Measurements from ENCODE around the gene ZGRF1.

The ZGRF1 gene

DNA sequence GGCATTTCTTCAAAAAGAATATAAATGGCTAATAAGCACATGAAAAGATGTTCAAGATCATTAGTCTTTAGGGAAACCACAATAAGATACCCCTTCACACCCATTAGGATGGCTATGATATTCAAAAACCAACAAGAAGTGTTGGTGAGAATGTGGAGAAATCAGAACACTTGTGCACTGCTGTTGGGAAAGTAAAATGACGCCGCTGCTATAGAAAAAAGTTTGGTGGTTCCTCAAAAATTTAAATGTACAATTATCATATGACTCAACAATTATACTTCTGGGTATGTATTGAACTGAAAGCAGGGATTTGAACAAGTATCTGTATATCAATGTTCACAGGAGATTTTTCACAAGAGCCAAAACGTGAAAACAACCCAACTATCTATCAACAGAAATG lies 91.4 kb downstream of the ZGRF1 start:
- H3K36me3 ChIP-seq = no peaks in the 10 kb centered on the region; the same call in 1 of the 2 replicates
- DNase-seq = no peak
- H3K4me3 ChIP-seq (ENCODE audit: low read depth, low read length) = no peak overlapping the region
- no peak overlapping the region for H3K27ac ChIP-seq
- no peak for TF ChIP-seq CTCF (IDR thresholded peaks at IDR 0.05; ENCODE audit: low read depth, low read length)
- no peaks in the 10 kb centered on the region for H3K9me3 ChIP-seq (ENCODE audit: severe bottlenecking)
- no peaks in the 10 kb centered on the region for H3K27me3 ChIP-seq (ENCODE audit: insufficient read depth, low read depth, severe bottlenecking)

DNA sequence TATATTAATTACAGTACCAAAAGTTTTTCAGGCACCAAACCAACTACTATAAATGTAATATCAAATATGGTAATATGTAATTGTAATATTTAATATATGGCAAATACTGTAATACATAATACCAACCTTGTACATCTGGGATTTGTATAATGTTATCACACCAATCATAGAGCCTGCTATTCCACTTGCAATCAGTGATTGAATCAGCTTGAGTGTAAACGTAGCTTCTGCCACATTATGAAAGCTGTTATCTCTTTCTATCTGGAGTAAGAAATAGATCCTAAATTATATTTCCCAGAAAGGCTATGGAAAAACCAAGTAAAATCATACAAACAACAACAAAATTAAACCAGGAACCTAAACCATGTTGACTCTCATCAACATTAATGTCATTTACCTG lies 96.0 kb downstream of the ZGRF1 start:
- TF ChIP-seq CTCF (IDR thresholded peaks at IDR 0.05; ENCODE audit: low read depth, low read length) = no peak
- no peaks in the 10 kb centered on the region for H3K9me3 ChIP-seq (ENCODE audit: severe bottlenecking)
- H3K36me3 ChIP-seq = no peaks in the 10 kb centered on the region
- no peak overlapping the region for H3K4me3 ChIP-seq (ENCODE audit: low read depth, low read length)
- no peaks in the 10 kb centered on the region for H3K27me3 ChIP-seq (ENCODE audit: insufficient read depth, low read depth, severe bottlenecking)
- H3K27ac ChIP-seq = no peak overlapping the region
- no peak for DNase-seq

DNA sequence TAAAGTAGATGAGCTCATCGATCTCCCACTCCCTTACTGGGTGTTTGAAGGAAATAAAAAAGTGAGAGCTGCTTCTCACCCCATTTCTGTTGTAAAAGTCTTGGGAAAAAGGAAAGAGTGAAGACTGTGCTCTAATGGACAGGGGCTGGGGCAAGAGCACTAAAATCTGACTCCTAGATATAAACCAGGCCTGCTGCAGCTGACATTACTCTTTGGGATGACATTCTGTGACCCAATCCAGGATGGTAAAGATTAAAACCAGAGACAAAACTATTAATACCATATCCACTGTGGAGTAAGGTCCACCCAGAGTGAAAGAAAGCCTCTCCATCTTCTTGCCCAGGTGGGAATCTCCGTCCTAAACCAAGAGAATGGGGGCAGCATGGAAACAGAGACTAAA lies 100.6 kb downstream of the ZGRF1 start:
- H3K27ac ChIP-seq = no peak overlapping the region
- H3K4me3 ChIP-seq (ENCODE audit: low read depth, low read length) = no peak overlapping the region
- no peak for TF ChIP-seq CTCF (IDR thresholded peaks at IDR 0.05; ENCODE audit: low read depth, low read length)
- H3K27me3 ChIP-seq (ENCODE audit: insufficient read depth, low read depth, severe bottlenecking) = no peaks in the 10 kb centered on the region
- H3K9me3 ChIP-seq (ENCODE audit: severe bottlenecking) = no peaks in the 10 kb centered on the region
- no peak for DNase-seq
- H3K36me3 ChIP-seq = no peaks in the 10 kb centered on the region

- DNase-seq = no peak
These were observed 104.4 kb downstream of the ZGRF1 start for GRCh38 chr4:112532267-112532666.

GRCh38 chr4:112531146-112531545 lies 105.6 kb downstream of the ZGRF1 start:
- Histone ChIP-seq H3K27ac (no peak overlapping the region), H3K4me3 (ENCODE audit: low read depth, low read length) (no peak overlapping the region), H3K9me3 (ENCODE audit: severe bottlenecking) (no peaks in the 10 kb centered on the region), H3K36me3 (no peaks in the 10 kb centered on the region), H3K27me3 (ENCODE audit: insufficient read depth, low read depth, severe bottlenecking) (peaks cover 5% of the 10 kb centered on the region)
- DNase-seq = no peak
- TF ChIP-seq CTCF (IDR thresholded peaks at IDR 0.05; ENCODE audit: low read depth, low read length) = no peak

More at GRCh38 chr4:112532267-112532666, 104.4 kb downstream of the ZGRF1 start:
- Histone ChIP-seq H3K36me3 (no peaks in the 10 kb centered on the region), H3K27me3 (ENCODE audit: insufficient read depth, low read depth, severe bottlenecking) (no peaks in the 10 kb centered on the region), H3K27ac (no peak overlapping the region), H3K9me3 (ENCODE audit: severe bottlenecking) (no peaks in the 10 kb centered on the region), H3K4me3 (ENCODE audit: low read depth, low read length) (no peak overlapping the region)
- no peak for TF ChIP-seq CTCF (IDR thresholded peaks at IDR 0.05; ENCODE audit: low read depth, low read length)

DNA sequence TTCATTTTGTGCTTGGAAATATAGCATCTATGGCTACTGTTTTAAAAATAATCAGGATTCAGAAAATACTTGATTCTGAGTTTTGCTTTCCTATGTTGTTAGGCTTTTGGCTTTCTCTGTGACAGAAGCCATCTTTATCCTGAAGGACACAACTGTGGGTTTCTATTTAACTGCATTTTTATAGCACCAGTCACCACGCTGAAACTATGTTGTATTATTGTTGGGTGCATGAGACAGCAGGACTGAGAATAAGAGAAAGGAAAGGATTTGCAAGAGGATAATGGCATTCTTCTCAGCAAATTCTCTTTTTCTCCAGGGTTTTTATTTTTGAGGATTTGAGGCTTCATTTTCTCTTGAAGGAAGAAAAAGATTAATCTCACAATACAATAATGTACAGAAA lies 110.6 kb downstream of the ZGRF1 start:
- H3K27me3 ChIP-seq (ENCODE audit: insufficient read depth, low read depth, severe bottlenecking) = peaks cover 46% of the 10 kb centered on the region

More for the DNA sequence above, 110.6 kb downstream of the ZGRF1 start:
- no peak for TF ChIP-seq CTCF (IDR thresholded peaks at IDR 0.05; ENCODE audit: low read depth, low read length)
- DNase-seq = no peak
- Histone ChIP-seq H3K36me3 (no peaks in the 10 kb centered on the region), H3K9me3 (ENCODE audit: severe bottlenecking) (peaks cover 5% of the 10 kb centered on the region), H3K27ac (no peak overlapping the region), H3K4me3 (ENCODE audit: low read depth, low read length) (no peak overlapping the region)
